ENCODE results near the gene BCKDHB. TPM values are rescaled to one million over a fixed set of nuclear protein-coding genes. Genes with fewer than 3 reads are reported as not detected.

BCKDHB gene
- total RNA-seq, 1 experiment from 2014 or later = 24.3 TPM

DNA sequence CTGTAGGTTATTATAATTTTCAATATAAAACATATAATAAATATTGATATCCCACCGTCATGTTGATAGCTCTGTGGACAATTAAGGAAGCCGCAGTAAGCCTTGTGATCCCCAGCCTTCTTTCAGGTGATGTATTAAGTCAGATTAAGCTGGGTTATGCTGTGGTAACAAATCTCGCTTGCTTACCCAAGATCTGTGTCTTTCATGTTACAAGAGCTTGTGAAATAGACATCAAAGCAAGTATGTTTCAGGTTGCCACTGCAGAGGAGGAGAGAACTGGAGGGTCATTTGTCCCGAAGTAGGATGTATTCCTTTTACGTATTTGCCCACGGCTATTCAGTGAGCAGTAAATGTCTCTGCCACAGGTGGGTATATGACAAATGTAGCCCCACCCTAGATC lies 17.8 kb upstream of the BCKDHB start:
- H3K9me3 Mint-ChIP-seq = no peaks in the 10 kb centered on the region
- no peak overlapping the region for H3K4me3 Mint-ChIP-seq
- no peaks in the 10 kb centered on the region for H3K27me3 Mint-ChIP-seq (ENCODE audit: low read depth)
- no peaks in the 10 kb centered on the region for H3K36me3 Mint-ChIP-seq
- POLR2A ChIA-PET = no interaction called here
- no peaks in the 10 kb centered on the region for H3K4me1 Mint-ChIP-seq
- no peak for TF ChIP-seq NFE2L1 (CRISPR knock-in tag; IDR thresholded peaks at IDR 0.05)
- ATAC-seq (no peak), DNase-seq (ENCODE audit: low spot score) (no peak)
- H3K27ac Mint-ChIP-seq = no peak overlapping the region
- CTCF ChIA-PET = no interaction called here

DNA sequence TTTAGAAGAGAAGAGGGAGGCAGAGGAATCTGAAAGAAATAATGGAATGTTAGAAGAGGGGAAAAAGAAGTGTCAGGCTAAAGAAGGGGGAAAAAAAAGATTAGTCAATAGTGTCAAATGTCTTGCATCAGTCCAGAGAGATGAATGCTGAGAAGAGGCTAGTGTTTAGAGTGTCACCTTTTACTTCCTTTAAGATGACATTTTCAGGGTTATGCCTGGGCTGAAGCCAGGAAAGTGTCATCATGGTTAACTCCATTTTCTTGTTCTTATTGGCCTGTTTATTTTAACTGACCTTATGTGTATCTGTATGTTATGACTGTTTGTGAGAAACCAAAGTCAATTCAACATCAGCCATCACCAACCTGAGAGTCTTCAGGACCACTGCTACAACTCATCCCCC lies 15.0 kb upstream of the BCKDHB start:
- CTCF ChIA-PET = interaction anchor here (0.7 to 1.0 kb wide), 2 partner anchors 142 to 1728 kb away, joined by 3 to 4 read pairs; no protein-coding TSS in a partner anchor
- DNase-seq (ENCODE audit: low spot score) (no peak), ATAC-seq (no peak)
- H3K4me1 Mint-ChIP-seq = no peaks in the 10 kb centered on the region
- no peaks in the 10 kb centered on the region for H3K36me3 Mint-ChIP-seq
- no peaks in the 10 kb centered on the region for H3K9me3 Mint-ChIP-seq
- POLR2A ChIA-PET = no interaction called here
- H3K27me3 Mint-ChIP-seq (ENCODE audit: low read depth) = no peaks in the 10 kb centered on the region
- TF ChIP-seq PRRX2 (CRISPR knock-in tag; IDR thresholded peaks at IDR 0.05) (no peak), TCF7 (CRISPR knock-in tag; IDR thresholded peaks at IDR 0.05; ENCODE audit: low read depth) (no peak), EMX1 (CRISPR knock-in tag; IDR thresholded peaks at IDR 0.05) (no peak), NR2C2 (CRISPR knock-in tag; IDR thresholded peaks at IDR 0.05) (no peak), GTF2I (CRISPR knock-in tag; conservative IDR thresholded peaks at IDR 0.05) (no peak), ZNF232 (CRISPR knock-in tag; IDR thresholded peaks at IDR 0.05) (no peak)
- TF ChIP-seq, protein P1, sequence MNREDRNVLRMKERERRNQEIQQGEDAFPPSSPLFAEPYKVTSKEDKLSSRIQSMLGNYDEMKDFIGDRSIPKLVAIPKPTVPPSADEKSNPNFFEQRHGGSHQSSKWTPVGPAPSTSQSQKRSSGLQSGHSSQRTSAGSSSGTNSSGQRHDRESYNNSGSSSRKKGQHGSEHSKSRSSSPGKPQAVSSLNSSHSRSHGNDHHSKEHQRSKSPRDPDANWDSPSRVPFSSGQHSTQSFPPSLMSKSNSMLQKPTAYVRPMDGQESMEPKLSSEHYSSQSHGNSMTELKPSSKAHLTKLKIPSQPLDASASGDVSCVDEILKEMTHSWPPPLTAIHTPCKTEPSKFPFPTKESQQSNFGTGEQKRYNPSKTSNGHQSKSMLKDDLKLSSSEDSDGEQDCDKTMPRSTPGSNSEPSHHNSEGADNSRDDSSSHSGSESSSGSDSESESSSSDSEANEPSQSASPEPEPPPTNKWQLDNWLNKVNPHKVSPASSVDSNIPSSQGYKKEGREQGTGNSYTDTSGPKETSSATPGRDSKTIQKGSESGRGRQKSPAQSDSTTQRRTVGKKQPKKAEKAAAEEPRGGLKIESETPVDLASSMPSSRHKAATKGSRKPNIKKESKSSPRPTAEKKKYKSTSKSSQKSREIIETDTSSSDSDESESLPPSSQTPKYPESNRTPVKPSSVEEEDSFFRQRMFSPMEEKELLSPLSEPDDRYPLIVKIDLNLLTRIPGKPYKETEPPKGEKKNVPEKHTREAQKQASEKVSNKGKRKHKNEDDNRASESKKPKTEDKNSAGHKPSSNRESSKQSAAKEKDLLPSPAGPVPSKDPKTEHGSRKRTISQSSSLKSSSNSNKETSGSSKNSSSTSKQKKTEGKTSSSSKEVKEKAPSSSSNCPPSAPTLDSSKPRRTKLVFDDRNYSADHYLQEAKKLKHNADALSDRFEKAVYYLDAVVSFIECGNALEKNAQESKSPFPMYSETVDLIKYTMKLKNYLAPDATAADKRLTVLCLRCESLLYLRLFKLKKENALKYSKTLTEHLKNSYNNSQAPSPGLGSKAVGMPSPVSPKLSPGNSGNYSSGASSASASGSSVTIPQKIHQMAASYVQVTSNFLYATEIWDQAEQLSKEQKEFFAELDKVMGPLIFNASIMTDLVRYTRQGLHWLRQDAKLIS (CRISPR knock-in tag; IDR thresholded peaks at IDR 0.05; ENCODE audit: borderline replicate concordance) = no peak
- TF ChIP-seq, protein P2, sequence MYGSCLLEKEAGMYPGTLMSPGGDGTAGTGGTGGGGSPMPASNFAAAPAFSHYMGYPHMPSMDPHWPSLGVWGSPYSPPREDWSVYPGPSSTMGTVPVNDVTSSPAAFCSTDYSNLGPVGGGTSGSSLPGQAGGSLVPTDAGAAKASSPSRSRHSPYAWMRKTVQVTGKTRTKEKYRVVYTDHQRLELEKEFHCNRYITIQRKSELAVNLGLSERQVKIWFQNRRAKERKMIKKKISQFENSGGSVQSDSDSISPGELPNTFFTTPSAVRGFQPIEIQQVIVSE (CRISPR knock-in tag; IDR thresholded peaks at IDR 0.05; ENCODE audit: borderline replicate concordance) = no peak
- TF ChIP-seq, protein P3, sequence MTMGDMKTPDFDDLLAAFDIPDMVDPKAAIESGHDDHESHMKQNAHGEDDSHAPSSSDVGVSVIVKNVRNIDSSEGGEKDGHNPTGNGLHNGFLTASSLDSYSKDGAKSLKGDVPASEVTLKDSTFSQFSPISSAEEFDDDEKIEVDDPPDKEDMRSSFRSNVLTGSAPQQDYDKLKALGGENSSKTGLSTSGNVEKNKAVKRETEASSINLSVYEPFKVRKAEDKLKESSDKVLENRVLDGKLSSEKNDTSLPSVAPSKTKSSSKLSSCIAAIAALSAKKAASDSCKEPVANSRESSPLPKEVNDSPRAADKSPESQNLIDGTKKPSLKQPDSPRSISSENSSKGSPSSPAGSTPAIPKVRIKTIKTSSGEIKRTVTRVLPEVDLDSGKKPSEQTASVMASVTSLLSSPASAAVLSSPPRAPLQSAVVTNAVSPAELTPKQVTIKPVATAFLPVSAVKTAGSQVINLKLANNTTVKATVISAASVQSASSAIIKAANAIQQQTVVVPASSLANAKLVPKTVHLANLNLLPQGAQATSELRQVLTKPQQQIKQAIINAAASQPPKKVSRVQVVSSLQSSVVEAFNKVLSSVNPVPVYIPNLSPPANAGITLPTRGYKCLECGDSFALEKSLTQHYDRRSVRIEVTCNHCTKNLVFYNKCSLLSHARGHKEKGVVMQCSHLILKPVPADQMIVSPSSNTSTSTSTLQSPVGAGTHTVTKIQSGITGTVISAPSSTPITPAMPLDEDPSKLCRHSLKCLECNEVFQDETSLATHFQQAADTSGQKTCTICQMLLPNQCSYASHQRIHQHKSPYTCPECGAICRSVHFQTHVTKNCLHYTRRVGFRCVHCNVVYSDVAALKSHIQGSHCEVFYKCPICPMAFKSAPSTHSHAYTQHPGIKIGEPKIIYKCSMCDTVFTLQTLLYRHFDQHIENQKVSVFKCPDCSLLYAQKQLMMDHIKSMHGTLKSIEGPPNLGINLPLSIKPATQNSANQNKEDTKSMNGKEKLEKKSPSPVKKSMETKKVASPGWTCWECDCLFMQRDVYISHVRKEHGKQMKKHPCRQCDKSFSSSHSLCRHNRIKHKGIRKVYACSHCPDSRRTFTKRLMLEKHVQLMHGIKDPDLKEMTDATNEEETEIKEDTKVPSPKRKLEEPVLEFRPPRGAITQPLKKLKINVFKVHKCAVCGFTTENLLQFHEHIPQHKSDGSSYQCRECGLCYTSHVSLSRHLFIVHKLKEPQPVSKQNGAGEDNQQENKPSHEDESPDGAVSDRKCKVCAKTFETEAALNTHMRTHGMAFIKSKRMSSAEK (CRISPR knock-in tag; IDR thresholded peaks at IDR 0.05; ENCODE audit: borderline replicate concordance) = no peak
- TF ChIP-seq, protein P4, sequence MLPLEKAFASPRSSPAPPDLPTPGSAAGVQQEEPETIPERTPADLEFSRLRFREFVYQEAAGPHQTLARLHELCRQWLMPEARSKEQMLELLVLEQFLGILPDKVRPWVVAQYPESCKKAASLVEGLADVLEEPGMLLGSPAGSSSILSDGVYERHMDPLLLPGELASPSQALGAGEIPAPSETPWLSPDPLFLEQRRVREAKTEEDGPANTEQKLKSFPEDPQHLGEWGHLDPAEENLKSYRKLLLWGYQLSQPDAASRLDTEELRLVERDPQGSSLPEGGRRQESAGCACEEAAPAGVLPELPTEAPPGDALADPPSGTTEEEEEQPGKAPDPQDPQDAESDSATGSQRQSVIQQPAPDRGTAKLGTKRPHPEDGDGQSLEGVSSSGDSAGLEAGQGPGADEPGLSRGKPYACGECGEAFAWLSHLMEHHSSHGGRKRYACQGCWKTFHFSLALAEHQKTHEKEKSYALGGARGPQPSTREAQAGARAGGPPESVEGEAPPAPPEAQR (CRISPR knock-in tag; IDR thresholded peaks at IDR 0.05) = no peak
- TF ChIP-seq, protein P5, sequence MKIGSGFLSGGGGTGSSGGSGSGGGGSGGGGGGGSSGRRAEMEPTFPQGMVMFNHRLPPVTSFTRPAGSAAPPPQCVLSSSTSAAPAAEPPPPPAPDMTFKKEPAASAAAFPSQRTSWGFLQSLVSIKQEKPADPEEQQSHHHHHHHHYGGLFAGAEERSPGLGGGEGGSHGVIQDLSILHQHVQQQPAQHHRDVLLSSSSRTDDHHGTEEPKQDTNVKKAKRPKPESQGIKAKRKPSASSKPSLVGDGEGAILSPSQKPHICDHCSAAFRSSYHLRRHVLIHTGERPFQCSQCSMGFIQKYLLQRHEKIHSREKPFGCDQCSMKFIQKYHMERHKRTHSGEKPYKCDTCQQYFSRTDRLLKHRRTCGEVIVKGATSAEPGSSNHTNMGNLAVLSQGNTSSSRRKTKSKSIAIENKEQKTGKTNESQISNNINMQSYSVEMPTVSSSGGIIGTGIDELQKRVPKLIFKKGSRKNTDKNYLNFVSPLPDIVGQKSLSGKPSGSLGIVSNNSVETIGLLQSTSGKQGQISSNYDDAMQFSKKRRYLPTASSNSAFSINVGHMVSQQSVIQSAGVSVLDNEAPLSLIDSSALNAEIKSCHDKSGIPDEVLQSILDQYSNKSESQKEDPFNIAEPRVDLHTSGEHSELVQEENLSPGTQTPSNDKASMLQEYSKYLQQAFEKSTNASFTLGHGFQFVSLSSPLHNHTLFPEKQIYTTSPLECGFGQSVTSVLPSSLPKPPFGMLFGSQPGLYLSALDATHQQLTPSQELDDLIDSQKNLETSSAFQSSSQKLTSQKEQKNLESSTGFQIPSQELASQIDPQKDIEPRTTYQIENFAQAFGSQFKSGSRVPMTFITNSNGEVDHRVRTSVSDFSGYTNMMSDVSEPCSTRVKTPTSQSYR (CRISPR knock-in tag; IDR thresholded peaks at IDR 0.05) = no peak
- H3K27ac Mint-ChIP-seq = no peak overlapping the region
- H3K4me3 Mint-ChIP-seq = no peak overlapping the region

All from WTC11 (cell line).